ENCODE results near the gene KCNH2. TPM values are rescaled to one million over a fixed set of nuclear protein-coding genes. Genes with fewer than 3 reads are reported as not detected.

KCNH2 gene
- total RNA-seq, 2 donors from 2014 or later: 0.22 TPM; not detected in 1

DNA sequence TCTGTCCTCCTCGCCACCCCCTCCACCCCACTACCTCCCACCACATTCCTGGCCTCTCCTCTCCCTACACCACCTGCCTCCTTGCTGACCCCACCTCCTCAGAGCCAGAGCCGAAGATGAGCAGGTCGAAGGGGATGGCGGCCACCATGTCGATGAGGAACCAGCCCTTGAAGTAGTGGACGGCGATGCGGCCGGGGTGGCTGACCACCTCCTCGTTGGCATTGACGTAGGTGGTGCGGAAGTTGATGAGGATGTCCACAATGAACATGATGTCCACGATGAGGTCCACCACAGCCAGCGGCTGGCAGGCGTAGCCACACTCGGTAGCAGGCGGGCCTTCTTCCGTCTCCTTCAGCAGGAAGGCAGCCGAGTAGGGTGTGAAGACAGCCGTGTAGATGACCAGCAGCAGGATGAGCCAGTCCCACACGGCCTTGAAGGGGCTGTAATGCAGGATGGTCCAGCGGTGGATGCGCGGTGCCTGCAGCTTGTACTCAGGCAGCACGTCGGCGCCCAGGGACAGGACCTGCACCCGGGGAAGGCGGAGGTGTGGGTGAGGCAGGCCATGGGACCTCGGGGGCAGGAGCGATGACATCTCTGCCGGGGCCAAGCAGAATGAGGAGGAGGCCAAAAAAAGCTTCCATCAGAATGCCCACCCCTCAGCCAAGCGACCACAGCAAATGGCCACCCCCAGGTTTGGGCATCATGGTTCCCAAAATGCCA is 25.6 kb downstream of the KCNH2 start:
- DNase-seq (ENCODE audit: low spot score) (no peak), ATAC-seq (no peak)
- Mint-ChIP-seq H3K36me3 (no peaks in the 10 kb centered on the region), H3K9me3 (no peaks in the 10 kb centered on the region), H3K27ac (no peak overlapping the region), H3K4me3 (no peak overlapping the region), H3K4me1 (ENCODE audit: low read depth in 2 of 2) (no peaks in the 10 kb centered on the region), H3K27me3 (peaks cover 10 to 17% of the 10 kb centered on the region in 2 donors)

- Mint-ChIP-seq H3K27me3 (peaks cover under 1 to 9% of the 10 kb centered on the region in 2 donors), H3K36me3 (no peaks in the 10 kb centered on the region), H3K27ac (no peak overlapping the region), H3K4me3 (no peak overlapping the region), H3K4me1 (ENCODE audit: low read depth in 2 of 2) (no peaks in the 10 kb centered on the region), H3K9me3 (no peaks in the 10 kb centered on the region)
- no peak for DNase-seq (ENCODE audit: low spot score)
- no peak for ATAC-seq
Measured at GRCh38 chr7:150951521-150951920, 26.6 kb downstream of the KCNH2 start.

GRCh38 chr7:150951181-150951520 is 27.0 kb downstream of the KCNH2 start:
- Mint-ChIP-seq H3K27ac (no peak overlapping the region), H3K4me3 (no peak overlapping the region), H3K27me3 (peaks cover 0 to 9% of the 10 kb centered on the region in 2 donors), H3K9me3 (no peaks in the 10 kb centered on the region), H3K36me3 (no peaks in the 10 kb centered on the region), H3K4me1 (ENCODE audit: low read depth in 2 of 2) (no peaks in the 10 kb centered on the region)
- ATAC-seq (no peak), DNase-seq (ENCODE audit: low spot score) (no peak)

- Mint-ChIP-seq H3K27ac (no peak overlapping the region), H3K27me3 (peaks cover 2 to 6% of the 10 kb centered on the region in 2 donors)
- DNase-seq (ENCODE audit: low spot score): no peak
Measured at GRCh38 chr7:150950496-150951180, 27.5 kb downstream of the KCNH2 start.

DNA sequence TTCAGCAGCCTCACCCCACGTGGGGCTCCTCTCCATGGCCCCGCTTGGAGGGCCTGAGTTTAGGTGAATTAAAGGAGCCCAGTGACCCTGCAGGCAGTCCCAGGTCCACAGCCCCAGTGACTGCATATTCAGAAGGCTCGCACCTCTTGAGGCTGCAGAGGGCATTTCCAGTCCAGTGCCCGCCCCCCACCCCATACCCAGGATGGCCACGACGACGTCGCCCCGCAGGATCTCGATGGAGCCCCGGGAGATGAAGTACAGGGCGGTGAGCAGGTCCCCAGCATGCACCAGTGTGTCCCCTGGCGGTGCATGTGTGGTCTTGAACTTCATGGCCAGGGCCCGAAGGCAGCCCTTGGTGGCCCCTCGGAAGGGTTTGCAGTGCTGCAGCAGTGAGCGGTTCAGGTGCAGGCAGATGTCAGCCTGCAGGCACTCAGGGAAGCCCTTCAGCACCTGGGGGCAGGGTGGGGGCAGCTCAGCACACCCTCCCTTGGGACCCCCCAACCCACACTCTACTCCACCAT is 28.1 kb downstream of the KCNH2 start:
- Mint-ChIP-seq H3K4me1 (ENCODE audit: low read depth in 2 of 2) (no peaks in the 10 kb centered on the region), H3K9me3 (no peaks in the 10 kb centered on the region), H3K27ac (no peak overlapping the region), H3K36me3 (no peaks in the 10 kb centered on the region), H3K4me3 (no peak overlapping the region), H3K27me3 (peaks cover 5 to 8% of the 10 kb centered on the region in 2 donors)
- DNase-seq (ENCODE audit: low spot score) (peak; percentile 53), ATAC-seq (no peak)

More at GRCh38 chr7:150950496-150951180, 27.5 kb downstream of the KCNH2 start:
- H3K36me3 Mint-ChIP-seq: no peaks in the 10 kb centered on the region
- H3K9me3 Mint-ChIP-seq: no peaks in the 10 kb centered on the region
- H3K4me3 Mint-ChIP-seq: no peak overlapping the region
- ATAC-seq: no peak
- no peaks in the 10 kb centered on the region for H3K4me1 Mint-ChIP-seq (ENCODE audit: low read depth in 2 of 2)

GRCh38 chr7:150949564-150949963 is 28.6 kb downstream of the KCNH2 start:
- Mint-ChIP-seq H3K27me3 (peaks cover 5 to 8% of the 10 kb centered on the region in 2 donors), H3K4me3 (no peak overlapping the region), H3K4me1 (ENCODE audit: low read depth in 2 of 2) (no peaks in the 10 kb centered on the region), H3K36me3 (no peaks in the 10 kb centered on the region), H3K9me3 (no peaks in the 10 kb centered on the region), H3K27ac (no peak overlapping the region)
- no peak for DNase-seq (ENCODE audit: low spot score)
- no peak for ATAC-seq

DNA sequence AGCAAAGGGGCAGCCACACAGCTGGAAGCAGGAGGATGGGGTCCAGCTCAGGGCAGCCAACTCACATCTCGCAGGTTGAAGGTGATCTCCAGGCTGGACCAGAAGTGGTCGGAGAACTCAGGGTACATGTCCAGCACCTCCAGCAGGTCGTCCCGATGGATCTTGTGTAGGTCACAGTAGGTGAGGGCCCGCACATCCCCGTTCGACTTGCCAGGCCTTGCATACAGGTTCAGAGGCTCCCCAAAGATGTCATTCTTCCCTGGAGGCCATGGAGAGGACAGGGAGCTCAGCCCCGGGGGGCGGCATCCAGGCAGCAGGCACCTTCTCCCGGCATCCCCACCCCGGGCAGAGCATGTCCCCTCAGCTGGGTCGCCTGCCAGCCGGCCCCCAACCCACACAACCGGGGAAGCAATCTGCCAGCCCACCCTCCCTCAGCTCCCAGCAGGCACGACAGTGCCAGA is 29.3 kb downstream of the KCNH2 start:
- H3K36me3 Mint-ChIP-seq: no peaks in the 10 kb centered on the region
- no peak overlapping the region for H3K27ac Mint-ChIP-seq
- peaks cover 5 to 8% of the 10 kb centered on the region in 2 donors for H3K27me3 Mint-ChIP-seq
- DNase-seq (ENCODE audit: low spot score) (peak; percentile 51), ATAC-seq (no peak)
- no peak overlapping the region for H3K4me3 Mint-ChIP-seq
- no peaks in the 10 kb centered on the region for H3K9me3 Mint-ChIP-seq
- H3K4me1 Mint-ChIP-seq (ENCODE audit: low read depth in 2 of 2): no peaks in the 10 kb centered on the region

DNA sequence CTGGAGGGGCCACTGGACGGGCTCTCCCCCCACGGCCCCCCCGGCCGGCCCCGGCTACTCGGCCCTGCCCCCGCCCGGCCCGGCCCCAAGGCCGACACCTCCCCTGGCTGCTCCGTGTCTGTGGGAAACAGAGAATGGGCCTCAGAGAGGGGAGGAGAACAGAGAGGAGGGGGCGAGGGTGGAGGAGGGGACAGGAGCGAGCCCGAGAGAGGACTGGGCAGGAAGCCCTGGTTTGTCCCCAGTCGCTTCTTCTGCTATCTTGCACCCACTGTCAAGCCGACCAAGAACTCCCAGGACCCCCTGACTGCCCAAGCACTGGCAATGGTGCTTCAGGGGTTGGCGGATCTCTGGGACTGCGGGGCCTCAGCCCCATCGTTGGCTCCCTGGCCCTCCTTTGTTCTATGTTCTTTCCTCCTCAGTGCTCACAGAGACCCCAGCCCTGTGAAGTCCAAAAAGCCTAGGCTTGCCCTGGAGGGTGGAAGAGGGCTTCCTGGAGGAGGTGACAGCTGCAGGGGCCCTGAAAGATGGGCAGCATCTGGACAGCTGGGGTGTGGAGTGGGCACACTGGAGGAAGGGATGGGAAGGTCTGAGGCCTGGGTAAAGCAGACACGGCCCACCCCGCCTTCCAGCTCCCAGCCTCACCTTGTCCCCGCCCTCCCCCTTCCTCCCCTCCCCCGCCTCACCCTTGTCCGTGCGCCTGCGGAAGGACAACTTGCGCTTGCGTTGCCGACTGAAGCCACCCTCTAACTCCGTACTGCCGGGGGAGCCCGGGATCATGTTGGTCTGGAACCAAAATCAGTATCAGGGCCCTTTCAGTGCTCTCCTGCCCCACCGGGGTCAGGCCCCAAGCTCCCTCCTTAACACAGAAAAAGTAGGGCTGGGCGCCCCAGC is 30.1 kb downstream of the KCNH2 start:
- ATAC-seq (no peak), DNase-seq (ENCODE audit: low spot score) (peak; percentile 49)
- H3K36me3 Mint-ChIP-seq: no peaks in the 10 kb centered on the region
- no peak overlapping the region for H3K4me3 Mint-ChIP-seq
- H3K27me3 Mint-ChIP-seq: peaks cover 5 to 8% of the 10 kb centered on the region in 2 donors
- H3K4me1 Mint-ChIP-seq (ENCODE audit: low read depth in 2 of 2): no peaks in the 10 kb centered on the region
- H3K9me3 Mint-ChIP-seq: no peaks in the 10 kb centered on the region
- H3K27ac Mint-ChIP-seq: no peak overlapping the region

DNA sequence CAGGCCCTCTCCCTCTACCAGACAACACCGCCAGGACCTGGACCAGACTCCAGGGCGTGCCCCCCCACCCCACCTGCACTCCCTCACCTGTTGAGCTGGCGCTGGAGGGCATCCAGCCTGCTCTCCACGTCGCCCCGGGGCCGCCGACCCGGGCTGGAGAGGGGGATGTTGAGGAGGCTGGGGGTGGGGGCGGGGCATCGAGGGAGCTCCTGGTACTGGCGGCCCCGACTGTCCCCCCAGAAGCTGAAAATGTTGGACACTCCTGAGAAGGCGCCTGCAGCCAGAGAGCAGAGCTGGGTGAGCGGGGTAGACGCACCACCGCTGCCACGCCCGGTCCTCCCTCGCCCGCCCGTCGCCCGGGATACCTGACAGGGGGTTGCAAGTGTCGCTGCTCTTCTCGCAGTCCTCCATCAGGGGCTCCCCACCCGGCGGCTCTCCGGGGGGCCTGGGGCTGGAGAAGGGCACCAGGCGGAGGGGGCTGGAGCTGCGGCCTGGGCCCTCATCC is 30.8 kb downstream of the KCNH2 start:
- ATAC-seq (no peak), DNase-seq (ENCODE audit: low spot score) (peak; percentile 54)
- Mint-ChIP-seq H3K4me3 (no peak overlapping the region), H3K36me3 (no peaks in the 10 kb centered on the region), H3K27me3 (peaks cover 5 to 8% of the 10 kb centered on the region in 2 donors), H3K27ac (no peak overlapping the region), H3K4me1 (ENCODE audit: low read depth in 2 of 2) (peaks cover 0 to under 1% of the 10 kb centered on the region in 2 donors), H3K9me3 (no peaks in the 10 kb centered on the region)

- ATAC-seq (no peak), DNase-seq (ENCODE audit: low spot score) (peak; percentile 40)
- Mint-ChIP-seq H3K36me3 (no peaks in the 10 kb centered on the region), H3K4me1 (ENCODE audit: low read depth in 2 of 2) (peaks cover 0 to 6% of the 10 kb centered on the region in 2 donors), H3K9me3 (no peaks in the 10 kb centered on the region), H3K27me3 (peaks cover 5 to 8% of the 10 kb centered on the region in 2 donors), H3K4me3 (no peak overlapping the region), H3K27ac (no peak overlapping the region)
Measured at GRCh38 chr7:150946421-150947240, 31.5 kb downstream of the KCNH2 start.

DNA sequence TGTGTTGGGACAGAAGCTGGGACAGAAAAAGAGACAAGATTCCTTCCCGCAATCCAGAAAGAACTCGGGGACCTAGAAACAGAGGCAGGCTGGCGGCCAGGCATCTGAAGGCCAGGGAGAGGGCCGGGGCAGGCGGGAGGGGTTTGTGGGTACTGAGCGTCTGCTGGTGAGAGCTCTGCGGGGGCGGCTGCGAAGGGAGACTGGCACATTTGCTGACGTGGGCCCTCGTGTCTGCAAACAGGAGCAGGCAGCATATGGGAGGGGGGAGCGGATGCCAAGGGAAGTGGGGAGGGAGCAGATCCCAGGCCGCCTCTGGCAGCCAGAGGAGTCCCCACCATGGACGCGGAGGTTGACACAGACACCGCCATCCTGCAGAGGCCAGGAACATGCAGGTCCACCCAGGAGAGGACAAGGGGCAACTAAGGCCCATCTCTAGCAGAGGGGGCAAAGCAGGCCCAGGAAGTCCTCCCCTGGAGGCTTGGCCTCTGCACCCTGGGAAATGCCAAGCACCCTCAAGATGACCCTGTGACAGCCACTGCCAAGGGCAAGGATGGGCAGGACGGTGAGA is 32.2 kb downstream of the KCNH2 start:
- no peak overlapping the region for H3K27ac Mint-ChIP-seq

DNA sequence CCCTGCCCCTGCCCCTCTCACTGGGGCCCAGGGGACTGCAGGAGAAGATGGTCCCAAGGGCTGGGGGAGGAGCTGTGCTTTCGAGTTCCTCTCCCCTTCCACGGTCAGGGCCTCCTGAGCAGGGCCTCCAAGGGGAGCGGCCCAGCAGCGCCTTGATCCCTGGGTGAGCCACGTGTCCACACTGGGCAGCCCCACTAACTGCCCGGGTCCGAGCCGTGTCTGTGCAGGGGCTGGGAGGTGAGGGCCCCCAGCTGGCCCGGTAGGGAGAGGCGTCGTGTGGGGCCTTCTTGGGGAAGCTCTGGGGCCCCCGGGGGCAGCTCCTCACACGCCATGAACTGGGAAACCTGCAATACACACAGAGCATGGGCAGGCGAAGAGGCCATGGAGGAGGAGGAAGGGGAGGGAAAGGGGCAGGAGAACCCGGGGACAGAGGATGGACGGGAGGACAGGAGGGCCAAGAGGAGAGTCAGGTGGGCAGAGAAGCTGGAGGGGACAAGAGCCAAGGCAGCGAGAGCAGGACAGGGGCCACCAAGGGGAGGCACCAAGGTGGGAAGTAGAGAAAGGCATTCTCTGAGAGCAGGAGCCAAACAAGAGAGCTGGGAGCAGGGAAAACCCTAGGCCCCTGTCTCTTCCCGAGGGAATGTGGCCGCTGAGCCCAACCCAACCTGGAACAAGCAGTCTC is 32.8 kb downstream of the KCNH2 start:
- Mint-ChIP-seq H3K9me3 (no peaks in the 10 kb centered on the region), H3K4me3 (no peak overlapping the region), H3K36me3 (no peaks in the 10 kb centered on the region), H3K27ac (no peak overlapping the region), H3K27me3 (peaks cover 5 to 15% of the 10 kb centered on the region in 2 donors), H3K4me1 (ENCODE audit: low read depth in 2 of 2) (peaks cover 0 to 11% of the 10 kb centered on the region in 2 donors)
- ATAC-seq: no peak
- DNase-seq (ENCODE audit: low spot score): peak; percentile 35

More for the DNA sequence above, 32.2 kb downstream of the KCNH2 start:
- no peaks in the 10 kb centered on the region for H3K9me3 Mint-ChIP-seq
- H3K4me1 Mint-ChIP-seq (ENCODE audit: low read depth in 2 of 2): peaks cover 0 to 11% of the 10 kb centered on the region in 2 donors
- no peak overlapping the region for H3K4me3 Mint-ChIP-seq
- no peaks in the 10 kb centered on the region for H3K36me3 Mint-ChIP-seq
- DNase-seq (ENCODE audit: low spot score) (peak; percentile 47), ATAC-seq (no peak)
- H3K27me3 Mint-ChIP-seq: peaks cover 5 to 11% of the 10 kb centered on the region in 2 donors
